GM12892 (cell line): Measurements from ENCODE around the gene RAB14.
A peak's percentile ranks its signal among the peaks of the same experiment; 100 is the strongest.

ENCODE experiments used
- DNase-seq: peaks from one replicate; pipeline ENCODE4 v3.0.0; 2011; ENCODE audit not compliant: insufficient read length
- FAIRE-seq: peaks from 2 replicates; lab custom pipeline; 2011; peaks lifted over from hg19 to GRCh38; lab: Jason Lieb, UNC
- POLR2A ChIP-seq: IDR thresholded peaks from 2 replicates; pipeline ENCODE4 v1.6.1; 2011; ENCODE audit warnings: low read depth, low read length, control low read depth
- POLR2AphosphoS5 ChIP-seq: IDR thresholded peaks from 2 replicates; pipeline ENCODE4 v1.6.1; 2011; ENCODE audit warnings: low read depth, low read length, control low read depth
- TAF1 ChIP-seq: IDR thresholded peaks from 2 replicates; pipeline ENCODE4 v1.6.1; 2011; ENCODE audit warnings: low read depth, mild to moderate bottlenecking, control low read depth, low read length, borderline replicate concordance

RAB14 gene

GRCh38 chr9:121173501-121173900, 28.2 kb downstream of the RAB14 start:
- TF ChIP-seq POLR2AphosphoS5 (no peak), TAF1 (no peak), POLR2A (no peak)
- DNase-seq, result no peak
- FAIRE-seq, result no peak

- DNase-seq (no peak), FAIRE-seq (no peak)
- no peak for TF ChIP-seq POLR2AphosphoS5
- TF ChIP-seq TAF1, result no peak
- no peak for TF ChIP-seq POLR2A
These were observed 28.8 kb downstream of the RAB14 start for GRCh38 chr9:121172726-121173487.

GRCh38 chr9:121171236-121171635, 30.4 kb downstream of the RAB14 start:
- TF ChIP-seq TAF1 (no peak), POLR2A (no peak), POLR2AphosphoS5 (no peak)
- no peak for DNase-seq
- FAIRE-seq, result no peak

- DNase-seq (no peak), FAIRE-seq (no peak)
- TF ChIP-seq TAF1, result no peak
- TF ChIP-seq POLR2A, result no peak
- TF ChIP-seq POLR2AphosphoS5, result no peak
These were observed 32.5 kb downstream of the RAB14 start for GRCh38 chr9:121169094-121169601.

- FAIRE-seq (no peak), DNase-seq (no peak)
- TF ChIP-seq POLR2A (no peak), POLR2AphosphoS5 (no peak), TAF1 (no peak)
These were observed 33.6 kb downstream of the RAB14 start for GRCh38 chr9:121168052-121168451.

- DNase-seq (no peak), FAIRE-seq (no peak)
- TF ChIP-seq POLR2A (no peak), TAF1 (no peak), POLR2AphosphoS5 (no peak)
These were observed 41.6 kb downstream of the RAB14 start for GRCh38 chr9:121160025-121160424.

- DNase-seq, result no peak
- no peak for FAIRE-seq
- no peak for TF ChIP-seq POLR2AphosphoS5
- no peak for TF ChIP-seq POLR2A
- no peak for TF ChIP-seq TAF1
These were observed 43.7 kb downstream of the RAB14 start for GRCh38 chr9:121157939-121158338.

- peak; percentile 13 for DNase-seq
- no peak for TF ChIP-seq POLR2AphosphoS5
- no peak for TF ChIP-seq POLR2A
- no peak for TF ChIP-seq TAF1
- peak; percentile 78 for FAIRE-seq
These were observed 45.4 kb downstream of the RAB14 start for GRCh38 chr9:121156263-121156731.

GRCh38 chr9:121154782-121155181, 46.9 kb downstream of the RAB14 start:
- DNase-seq (no peak), FAIRE-seq (no peak)
- TF ChIP-seq POLR2A, result no peak
- TF ChIP-seq POLR2AphosphoS5, result no peak
- no peak for TF ChIP-seq TAF1

- TF ChIP-seq POLR2AphosphoS5 (no peak), POLR2A (no peak), TAF1 (no peak)
- FAIRE-seq (no peak), DNase-seq (no peak)
These were observed 48.0 kb downstream of the RAB14 start for GRCh38 chr9:121153642-121154041.

GRCh38 chr9:121150188-121150587, 51.5 kb downstream of the RAB14 start:
- TF ChIP-seq TAF1 (no peak), POLR2AphosphoS5 (no peak), POLR2A (no peak)

GRCh38 chr9:121144482-121144881, 57.2 kb downstream of the RAB14 start:
- FAIRE-seq (no peak), DNase-seq (no peak)
- no peak for TF ChIP-seq POLR2A
- TF ChIP-seq POLR2AphosphoS5, result no peak
- TF ChIP-seq TAF1, result no peak

More at GRCh38 chr9:121150188-121150587, 51.5 kb downstream of the RAB14 start:
- no peak for DNase-seq
- no peak for FAIRE-seq

- no peak for DNase-seq
- FAIRE-seq, result no peak
These were observed 57.9 kb downstream of the RAB14 start for GRCh38 chr9:121143771-121144170.

More at GRCh38 chr9:121143771-121144170, 57.9 kb downstream of the RAB14 start:
- TF ChIP-seq TAF1, result no peak
- TF ChIP-seq POLR2A, result no peak
